Epidermal melanocyte (primary cell): ENCODE measurements around the gene USP6NL.
"Not testable (repeated sequence)": the region's sequence is repeated elsewhere in the genome, so short reads cannot be mapped to it uniquely, and the experiment has no call there.

ENCODE experiments used
- DNase-seq: peaks from one replicate; pipeline ENCODE4 v3.0.0; 2011; ENCODE audit warnings: low spot score; ENCODE audit not compliant: insufficient read length

Gene USP6NL

DNA sequence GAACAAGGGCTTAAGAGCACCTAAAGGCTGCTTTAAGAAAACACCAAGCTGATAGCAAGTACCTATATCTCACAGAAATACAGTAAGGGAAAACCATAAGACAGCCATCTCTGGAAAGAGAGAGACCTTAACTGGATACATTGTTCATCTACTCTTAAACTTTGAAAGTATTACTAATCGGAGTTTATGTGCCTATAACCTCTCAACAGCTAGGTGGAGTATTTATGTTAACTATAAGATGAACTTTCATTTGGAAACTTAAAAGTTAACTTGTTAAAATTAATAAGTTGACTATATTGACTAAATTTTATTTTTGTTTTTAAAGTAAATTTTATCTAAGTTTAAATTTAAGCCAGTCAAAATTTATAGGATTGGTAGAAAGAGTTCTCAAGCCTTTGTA is 90.6 kb downstream of the USP6NL start:
- DNase-seq = no peak

- DNase-seq = no peak
Measured at GRCh38 chr10:11517150-11517549, 94.3 kb downstream of the USP6NL start.

- no peak for DNase-seq
Measured at GRCh38 chr10:11516431-11516746, 95.1 kb downstream of the USP6NL start.

DNA sequence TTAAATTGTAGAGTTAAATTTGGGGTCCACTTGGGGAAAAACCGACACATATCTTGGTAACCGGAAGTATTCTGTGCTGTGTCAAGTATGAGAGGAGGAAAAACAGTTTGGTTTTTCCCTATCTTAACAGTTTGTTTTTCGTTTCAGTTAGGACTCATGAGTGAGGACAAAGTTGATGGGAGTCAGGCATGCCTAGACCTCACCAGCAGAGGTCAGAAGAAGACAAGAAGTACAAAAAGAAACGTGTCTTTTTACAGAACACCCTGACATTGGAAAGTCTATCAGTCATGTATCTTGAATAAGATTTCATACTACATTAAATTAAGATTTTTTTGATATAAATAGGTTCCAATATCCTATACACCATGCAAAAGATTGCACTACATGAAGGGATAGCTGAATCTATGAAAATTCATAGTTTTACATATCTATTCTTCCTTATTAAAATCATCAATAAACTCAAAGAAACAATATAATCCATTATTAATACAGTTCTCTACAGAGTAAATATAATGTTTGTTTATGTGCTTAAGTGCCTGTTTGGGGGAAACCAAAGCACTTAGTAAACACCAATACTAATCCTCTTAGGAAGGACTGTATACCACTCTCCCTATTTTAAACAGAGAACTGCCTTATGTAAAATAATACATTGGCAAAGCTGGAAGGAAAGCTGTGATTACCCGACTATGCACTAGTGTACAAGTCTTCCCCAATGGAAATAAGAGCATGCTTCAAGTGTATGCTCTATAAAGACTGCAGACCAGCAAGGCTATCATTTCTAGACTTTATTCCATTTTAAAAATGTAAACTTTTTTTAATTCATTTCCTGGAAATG is 95.6 kb downstream of the USP6NL start:
- no peak for DNase-seq

- DNase-seq = no peak
Measured at GRCh38 chr10:11513727-11514126, 97.7 kb downstream of the USP6NL start.

- no peak for DNase-seq
Measured at GRCh38 chr10:11512596-11512995, 98.9 kb downstream of the USP6NL start.

- DNase-seq = no peak
Measured at GRCh38 chr10:11511321-11511720, 100.1 kb downstream of the USP6NL start.

DNA sequence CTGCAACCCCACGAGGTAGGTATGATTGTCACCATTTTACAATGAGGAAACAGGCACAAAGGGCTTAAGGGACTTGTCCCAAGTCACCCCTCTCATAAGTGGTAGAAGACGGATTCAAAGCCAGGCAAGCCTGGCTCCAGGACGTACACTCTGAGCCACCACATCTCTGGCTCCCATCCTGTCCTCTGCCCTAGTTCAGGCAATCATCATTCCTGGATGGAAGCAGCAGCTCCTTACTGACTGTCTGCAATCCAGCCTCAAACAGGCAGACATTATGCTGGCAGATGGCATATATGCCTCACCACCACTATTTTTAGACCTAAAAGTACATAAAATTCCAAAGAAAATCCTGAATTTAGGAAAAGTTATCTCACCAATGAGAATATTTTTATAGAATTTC is 100.7 kb downstream of the USP6NL start:
- no peak for DNase-seq

GRCh38 chr10:11510281-11510680 is 101.2 kb downstream of the USP6NL start:
- DNase-seq = no peak

DNA sequence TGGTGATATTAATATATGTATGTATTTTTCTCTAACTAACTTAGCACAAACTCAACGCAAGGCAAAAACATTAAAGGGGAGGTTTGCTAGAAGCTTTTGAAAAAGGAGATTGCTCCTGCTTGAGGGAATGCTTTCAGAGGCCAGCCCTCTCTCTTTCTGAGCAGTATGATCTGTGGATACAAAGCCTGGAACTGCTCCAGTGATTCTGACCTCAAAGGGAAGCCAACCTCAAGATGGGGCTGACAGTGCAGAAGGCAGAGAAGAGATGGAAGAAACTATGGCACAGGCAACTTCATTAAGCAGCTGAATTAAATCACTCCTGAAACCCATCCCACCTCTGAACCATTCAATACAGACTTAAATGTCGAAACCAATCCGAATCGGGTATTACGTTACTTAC is 102.4 kb downstream of the USP6NL start:
- no peak for DNase-seq

DNA sequence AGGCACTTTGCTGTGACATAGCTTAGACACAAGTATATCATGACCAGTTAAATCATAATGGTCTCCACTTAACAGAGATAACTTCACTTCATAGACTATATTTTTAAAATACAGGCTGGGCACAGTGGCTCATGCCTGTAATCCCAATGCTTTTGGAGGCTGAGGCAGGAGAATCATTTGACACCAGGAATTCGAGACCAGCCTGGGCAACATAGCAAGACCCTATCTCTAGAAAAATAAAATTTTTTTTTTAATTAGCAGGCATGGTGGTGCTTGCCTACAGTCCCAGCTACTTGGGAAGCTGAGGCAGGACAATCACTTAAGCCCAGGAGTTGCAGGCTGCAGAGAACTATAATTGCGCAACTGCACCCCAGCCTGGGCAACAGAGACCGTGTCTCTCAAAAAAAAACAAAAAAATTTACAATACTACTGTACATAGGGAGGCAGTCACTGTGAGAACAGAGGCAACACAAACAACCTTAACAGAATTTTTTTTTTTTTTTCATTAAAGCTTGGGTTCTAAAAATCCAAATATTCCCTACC is 105.1 kb downstream of the USP6NL start:
- no peak for DNase-seq

DNA sequence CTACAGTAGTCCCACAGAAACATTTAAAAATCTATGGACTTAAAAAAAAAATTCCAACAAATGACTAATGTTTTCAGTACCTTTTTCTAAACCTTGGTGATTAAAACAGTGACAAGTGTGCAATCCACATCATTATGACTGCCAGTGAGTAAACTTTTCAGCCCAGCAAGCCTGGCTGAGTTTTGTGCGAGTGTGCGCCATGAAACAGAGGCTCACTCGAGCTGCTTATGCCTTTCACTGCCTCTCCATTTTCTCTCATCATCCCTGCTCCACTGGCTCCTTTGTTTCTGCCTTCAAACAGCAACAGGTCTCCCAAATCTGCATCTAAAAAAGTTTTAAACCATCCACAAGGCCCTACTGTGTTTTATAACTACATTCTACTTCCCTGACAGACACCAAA is 105.8 kb downstream of the USP6NL start:
- DNase-seq = no peak

DNA sequence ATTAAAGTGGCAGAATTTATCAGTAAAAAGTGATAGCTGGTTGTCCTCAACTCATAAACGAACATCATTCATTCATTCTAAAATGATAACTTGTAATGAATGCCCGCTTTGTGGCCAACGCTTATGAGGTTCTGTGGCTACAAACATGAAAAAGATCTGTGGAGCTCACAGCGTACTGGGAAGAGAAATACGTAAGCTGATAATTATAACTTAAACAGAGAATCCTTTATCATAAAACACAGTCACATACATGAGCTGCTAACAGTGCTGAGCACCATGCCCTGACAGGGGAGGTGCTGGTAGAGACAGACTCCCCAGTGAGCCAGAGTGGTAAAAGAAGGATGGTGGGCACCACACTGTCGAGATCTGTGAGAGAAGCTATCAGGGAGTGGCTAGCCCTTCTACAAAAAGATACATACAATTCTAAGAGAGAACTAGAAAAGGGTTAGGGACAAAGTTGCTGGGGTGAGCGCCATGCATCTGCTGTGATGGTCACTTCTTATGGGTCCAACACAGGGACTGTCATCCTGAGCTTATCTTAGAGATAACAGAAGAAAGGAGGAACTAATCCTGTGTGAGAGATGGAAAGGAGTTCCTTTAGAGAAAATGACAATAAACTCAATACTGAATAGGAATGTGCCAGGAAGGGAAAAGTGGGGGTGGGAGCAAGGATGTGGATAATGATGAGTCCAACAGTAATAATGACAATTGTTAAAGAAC is 106.7 kb downstream of the USP6NL start:
- peak; percentile 51 for DNase-seq

GRCh38 chr10:11501600-11501999 is 109.8 kb downstream of the USP6NL start:
- no peak for DNase-seq

DNA sequence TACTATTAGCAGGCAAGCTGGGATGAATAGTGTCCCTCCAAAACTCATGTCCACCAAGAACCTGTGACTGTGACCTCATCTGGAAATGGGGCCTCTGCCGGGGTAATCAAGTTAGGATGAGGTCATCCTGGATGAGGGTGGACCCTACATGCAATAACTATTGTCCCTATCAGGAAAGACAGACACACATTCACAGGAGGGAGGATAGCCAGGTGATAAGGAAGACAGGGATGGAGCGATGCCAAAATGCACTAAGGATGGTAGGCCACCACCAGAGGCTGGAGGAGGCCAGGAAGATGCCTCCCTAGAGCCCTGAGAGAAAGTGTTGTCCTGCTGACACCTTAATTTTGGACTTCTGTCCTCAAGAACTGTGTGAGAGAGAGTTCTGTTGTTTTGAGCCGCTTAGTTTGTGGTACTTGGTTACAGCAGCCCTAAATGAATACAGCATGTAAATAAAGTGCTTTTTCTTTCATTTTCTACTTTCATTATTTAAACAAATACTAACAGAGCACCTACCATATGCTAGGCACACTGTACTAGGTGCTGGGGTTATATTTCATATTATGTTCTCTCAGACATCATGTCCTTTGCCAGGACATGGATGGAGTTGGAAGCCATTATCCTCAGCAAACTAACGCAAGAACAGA is 111.9 kb downstream of the USP6NL start:
- no peak for DNase-seq

GRCh38 chr10:11498399-11498798 is 113.1 kb downstream of the USP6NL start:
- no peak for DNase-seq

- DNase-seq = not testable (repeated sequence)
Measured at GRCh38 chr10:11494923-11495322, 116.5 kb downstream of the USP6NL start.

GRCh38 chr10:11493646-11494045 is 117.8 kb downstream of the USP6NL start:
- DNase-seq = no peak

DNA sequence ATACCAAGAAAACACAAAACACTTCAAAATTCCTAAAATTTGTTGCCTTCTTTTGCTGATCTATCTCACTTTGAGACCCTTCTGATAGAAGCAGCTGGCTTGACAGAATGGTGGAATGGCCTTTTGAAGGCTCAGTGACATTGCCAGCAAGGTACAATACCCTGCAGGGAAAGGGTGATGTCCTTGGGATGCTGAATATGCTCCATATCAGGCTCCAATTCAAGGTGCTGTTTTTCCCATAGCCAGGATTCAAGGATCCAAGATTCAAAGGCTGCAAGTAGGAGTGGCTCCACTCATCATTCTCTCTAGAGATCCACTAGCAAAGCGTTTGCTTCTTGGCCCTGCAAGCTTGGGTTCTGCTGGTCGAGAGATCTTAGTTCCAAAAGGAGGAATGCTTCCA is 120.4 kb downstream of the USP6NL start:
- no peak for DNase-seq

- no peak for DNase-seq
Measured at GRCh38 chr10:11489591-11489990, 121.9 kb downstream of the USP6NL start.

DNA sequence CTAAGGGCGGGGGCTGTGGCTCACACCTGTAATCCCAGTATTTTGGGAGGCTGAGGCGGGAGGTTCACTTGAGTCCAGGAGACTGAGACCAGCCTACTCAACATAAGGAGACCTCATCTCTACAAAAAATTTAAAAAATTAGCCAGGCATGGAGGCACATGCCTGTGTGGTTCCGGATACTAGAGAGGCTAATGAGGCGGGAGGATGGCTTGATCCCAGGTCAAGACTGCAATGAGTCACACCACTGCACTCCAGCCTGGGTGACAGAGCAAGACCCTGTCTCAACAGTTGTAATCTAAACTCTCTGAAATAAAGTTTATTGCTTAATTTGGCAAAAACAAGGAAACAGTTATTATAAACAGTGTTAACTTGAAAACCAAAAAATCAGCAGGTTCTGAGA is 123.3 kb downstream of the USP6NL start:
- DNase-seq = no peak
